Superior temporal gyrus (tissue), 1 donor: Measurements from ENCODE around the gene TAF5L.
"Not testable (repeated sequence)": the region's sequence is repeated elsewhere in the genome, so short reads cannot be mapped to it uniquely, and the experiment has no call there.

Experiments
- DNase-seq: peaks from one replicate; pipeline ENCODE4 v3.0.0-alpha.2; 2016; ENCODE audit errors: extremely low spot score

TAF5L gene

DNA sequence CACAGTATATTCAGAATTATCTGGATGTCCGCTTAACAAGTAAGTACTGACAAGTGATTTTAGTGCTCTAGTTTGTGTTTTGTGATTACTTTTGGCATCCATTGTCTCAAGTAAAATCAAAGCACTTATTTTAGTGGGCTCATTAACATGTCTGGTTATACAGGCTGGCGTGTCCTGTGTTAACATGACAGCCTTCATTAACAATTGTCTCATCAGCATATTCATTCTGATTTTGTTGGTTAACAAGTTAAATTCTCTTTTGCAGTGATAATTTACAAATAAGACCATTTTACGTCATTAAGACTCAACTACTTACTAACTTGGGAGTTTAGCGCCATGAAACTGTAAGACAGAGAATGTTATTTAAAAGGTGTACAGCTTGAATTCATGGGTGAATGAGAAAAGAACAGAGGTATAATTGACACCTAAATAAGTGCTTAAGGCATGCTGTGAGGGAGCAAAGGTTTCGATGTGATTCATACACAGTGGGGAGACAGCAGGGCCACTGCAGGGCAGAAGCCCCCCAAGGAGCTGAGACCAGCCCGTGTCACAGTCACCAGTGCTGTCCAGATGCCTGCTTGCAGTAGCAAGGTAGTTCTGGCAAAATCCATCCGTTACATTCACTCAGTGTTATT is 22.4 kb downstream of the TAF5L start:
- no peak for DNase-seq

DNA sequence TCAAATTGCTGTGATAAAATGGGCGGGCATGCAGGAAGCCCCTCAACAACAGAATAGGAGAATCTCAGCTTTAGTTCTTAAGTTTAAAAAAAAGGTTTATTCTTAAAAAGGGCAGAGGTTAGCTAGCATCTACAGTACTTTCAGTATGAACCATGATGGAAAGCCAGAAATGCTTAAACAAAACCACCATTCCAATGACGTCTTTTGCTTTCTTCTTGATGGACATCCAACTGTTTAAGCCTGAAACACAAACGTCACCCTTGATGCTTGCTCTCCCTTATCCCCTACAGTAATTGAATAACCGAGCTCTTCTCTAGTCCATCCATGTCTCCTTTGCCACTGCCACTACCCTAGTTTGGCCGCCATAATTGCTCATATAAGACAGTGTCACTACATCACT is 25.7 kb downstream of the TAF5L start:
- DNase-seq: no peak

- no peak for DNase-seq
Measured at GRCh38 chr1:229599218-229599954, 26.5 kb downstream of the TAF5L start.

DNA sequence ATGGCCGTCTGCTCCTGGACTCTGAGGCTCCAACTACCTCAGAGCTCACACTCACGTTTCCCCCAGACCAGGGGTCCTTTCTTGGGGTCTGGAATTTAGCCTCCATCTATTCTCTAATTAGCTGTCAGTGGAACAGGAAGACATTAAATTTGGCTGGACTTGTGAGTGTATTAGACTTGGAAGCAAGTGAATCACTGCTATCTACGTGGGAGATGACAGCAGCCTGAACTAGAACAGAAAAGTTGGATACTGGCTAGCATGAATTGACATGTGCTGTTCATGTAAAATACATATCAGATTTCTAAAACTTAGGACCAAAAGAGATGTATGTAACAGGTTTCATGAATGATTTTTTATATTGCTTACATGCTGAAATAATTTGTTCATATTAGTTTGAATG is 28.0 kb downstream of the TAF5L start:
- DNase-seq: no peak

DNA sequence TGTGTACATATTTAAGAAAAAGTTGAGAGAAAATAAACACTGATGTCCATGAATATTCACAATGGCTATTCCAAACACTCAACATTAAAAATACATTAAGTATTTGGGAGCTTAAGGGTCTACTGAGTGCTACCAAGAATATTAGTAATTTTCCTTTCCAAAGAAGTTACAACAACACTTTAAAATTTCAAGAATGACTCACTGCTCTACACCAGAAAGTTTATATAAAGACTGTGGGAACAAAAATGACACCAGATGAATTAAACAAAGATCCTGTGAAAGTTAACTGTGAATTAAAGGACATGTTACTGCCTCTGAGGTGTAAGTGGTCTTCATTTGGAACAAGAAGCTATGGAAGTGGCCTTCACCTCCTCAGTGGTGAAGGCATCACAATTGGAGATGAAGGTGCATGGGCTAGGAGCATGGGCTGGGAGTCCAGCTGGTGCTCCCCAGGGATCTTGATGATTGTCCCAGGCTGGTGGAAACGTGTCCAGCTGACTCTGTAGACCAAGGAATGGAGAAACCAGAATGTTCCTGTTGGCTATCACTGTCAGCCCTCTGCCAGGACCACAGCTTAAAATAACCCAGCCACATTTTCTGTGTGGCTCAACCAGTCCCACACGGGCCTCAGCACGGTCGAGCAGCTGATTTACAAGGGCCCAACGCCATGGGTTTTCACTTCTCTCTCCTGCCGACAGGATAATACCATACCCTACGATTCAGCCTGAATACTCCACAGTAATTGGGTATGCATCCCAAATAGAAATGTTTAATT is 28.8 kb downstream of the TAF5L start:
- peak; percentile 23 for DNase-seq

GRCh38 chr1:229595876-229596275 is 30.0 kb downstream of the TAF5L start:
- not testable (repeated sequence) for DNase-seq

- no peak for DNase-seq
Measured at GRCh38 chr1:229594227-229595008, 31.5 kb downstream of the TAF5L start.

DNA sequence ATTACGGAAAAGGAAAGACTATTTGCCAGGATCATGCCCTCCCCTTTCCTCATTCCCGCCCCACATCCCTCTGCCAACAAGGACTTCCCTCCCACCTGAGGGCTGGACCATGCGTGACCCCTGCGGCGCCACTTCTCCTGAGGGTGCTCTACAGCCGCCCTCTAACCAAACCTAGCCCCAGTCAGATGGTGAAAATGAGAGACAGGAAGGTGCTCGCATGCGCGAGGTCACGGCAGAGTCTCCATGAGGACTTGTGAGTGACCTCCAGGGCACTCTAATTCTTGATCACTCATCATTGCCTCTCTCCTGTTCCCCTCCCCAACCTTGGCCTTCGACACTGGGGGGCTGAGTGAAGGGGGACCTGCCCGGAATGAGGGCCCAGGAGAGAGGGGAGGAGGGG is 32.1 kb downstream of the TAF5L start:
- no peak for DNase-seq

DNA sequence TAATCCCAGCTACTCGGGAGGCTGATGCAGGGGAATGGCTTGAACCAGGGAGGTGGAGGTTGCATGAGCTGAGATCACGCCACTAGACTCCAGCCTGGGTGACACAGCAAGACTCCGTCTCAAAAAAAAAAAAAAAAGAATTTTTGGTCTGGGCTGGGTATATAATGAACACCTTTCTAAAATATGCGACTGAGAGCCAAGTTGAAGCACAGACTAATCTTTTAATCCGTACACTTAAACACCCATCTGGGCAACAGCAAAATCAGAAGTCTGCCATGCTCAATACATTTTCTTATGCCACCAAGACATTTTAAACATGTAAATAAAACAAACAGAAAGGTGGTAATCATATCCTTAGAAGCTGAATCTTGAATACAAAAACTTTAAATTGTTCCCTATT is 35.8 kb downstream of the TAF5L start:
- DNase-seq: no peak

DNA sequence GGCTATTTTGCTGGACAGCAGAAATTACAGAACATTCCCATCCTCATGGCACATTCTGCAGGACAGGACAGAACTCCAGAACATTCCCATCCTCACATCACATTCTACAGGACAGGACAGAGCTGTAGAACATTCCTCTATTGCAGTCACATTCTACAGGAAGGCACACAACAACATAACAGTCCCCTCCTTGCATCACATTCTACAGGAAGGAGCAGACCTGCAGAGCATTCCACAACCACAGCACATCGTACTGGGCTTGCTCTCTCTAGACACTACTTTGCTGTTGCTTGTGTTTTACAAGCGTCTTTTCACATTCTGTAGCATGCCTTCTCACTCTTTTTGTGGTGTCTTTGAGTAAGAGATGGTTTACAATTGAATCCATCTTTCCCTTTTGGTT is 40.6 kb downstream of the TAF5L start:
- DNase-seq: no peak

- DNase-seq: no peak
Measured at GRCh38 chr1:229582715-229583114, 43.2 kb downstream of the TAF5L start.

DNA sequence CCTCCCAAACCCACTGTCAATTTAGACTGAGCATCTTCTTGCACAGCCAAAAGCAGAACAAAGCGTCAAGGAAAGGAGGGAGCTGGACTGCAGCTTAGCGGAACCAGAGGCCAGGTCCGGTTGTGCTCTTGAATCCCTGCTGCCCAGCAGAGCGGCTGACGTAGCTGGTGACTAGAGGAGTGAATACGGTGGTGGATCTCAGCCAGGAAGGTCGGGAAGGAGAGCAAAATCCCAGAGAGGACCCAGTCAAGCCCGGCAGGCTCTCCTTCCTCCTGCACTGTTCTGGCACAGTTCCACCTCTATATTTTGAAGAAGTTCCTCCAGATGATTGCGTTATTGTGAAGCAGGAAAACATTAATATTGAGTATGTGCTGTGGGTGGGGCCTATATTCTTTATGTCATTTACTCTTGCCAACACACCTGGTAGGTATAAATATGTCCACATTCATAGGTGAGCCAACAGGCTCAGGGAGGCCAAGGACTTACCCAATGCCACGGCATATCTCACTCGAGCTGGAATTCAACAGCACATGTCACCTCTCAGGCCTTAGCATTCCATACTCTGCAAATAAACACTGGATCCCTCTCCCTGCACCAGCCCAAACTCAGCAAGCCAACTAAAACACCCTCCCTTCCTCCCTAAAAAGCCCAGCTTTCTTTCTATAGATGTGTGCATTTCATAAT is 43.8 kb downstream of the TAF5L start:
- no peak for DNase-seq

DNA sequence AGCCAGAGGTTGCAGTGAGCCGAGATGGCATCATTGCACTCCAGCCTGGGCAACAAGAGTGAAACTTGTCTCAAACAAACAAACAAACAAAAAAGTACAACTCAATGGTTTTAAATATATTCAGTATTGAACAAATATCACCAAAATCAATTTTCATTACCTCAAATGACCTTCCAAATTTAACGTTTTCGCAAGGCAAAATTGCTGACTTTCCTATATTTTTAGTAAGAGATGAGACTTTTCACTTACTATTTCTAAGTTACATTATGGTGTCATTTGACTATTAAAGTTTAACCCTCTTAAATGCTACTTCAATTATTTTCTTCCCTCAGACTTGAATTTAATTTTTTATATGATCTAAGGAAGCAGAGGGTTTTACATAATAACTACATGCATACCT is 44.4 kb downstream of the TAF5L start:
- DNase-seq: no peak

GRCh38 chr1:229579059-229579673 is 46.8 kb downstream of the TAF5L start:
- peak; percentile 97 for DNase-seq

DNA sequence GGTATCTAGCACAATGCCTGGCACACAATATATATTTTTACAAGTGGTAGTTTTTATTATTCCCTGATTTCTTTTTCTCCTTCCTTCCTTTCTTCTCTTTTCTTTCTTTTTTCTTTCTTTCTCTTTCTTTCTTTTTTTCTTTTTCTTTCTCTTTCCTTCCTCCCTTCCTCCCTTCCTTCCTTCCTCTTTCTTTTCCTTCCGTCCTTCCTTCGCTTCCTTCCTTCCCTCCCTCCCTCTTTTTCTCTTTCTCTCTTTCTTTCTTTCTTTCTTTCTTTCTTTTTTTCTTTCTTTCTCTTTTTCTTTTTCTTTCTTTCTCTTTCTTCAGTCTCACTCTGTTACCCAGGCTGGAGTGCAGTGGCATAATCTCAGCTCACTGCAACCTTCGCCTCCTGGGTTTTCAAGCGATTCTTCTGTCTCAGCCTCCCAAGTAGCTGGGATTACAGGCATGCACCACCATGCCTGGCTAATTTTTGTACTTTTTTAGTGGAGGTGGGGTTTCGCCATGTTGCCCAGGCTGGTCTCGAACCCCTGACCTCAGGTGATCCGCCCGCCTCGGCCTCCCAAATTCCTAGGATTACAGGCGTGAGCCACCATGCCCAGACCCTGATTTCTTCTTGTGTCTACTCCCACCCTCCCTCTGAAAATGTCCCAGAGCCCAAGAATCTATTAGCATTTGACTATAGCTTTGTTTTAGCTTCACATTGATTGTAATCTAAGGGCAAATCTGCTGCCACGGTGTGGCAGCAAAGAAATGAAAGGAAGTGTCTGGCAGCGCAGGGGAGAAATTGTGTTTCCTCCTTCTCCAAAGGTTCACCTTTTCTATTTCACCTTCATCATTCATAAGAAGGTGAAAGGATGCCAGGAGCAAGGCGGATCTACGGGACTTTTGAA is 47.5 kb downstream of the TAF5L start:
- DNase-seq: no peak

DNA sequence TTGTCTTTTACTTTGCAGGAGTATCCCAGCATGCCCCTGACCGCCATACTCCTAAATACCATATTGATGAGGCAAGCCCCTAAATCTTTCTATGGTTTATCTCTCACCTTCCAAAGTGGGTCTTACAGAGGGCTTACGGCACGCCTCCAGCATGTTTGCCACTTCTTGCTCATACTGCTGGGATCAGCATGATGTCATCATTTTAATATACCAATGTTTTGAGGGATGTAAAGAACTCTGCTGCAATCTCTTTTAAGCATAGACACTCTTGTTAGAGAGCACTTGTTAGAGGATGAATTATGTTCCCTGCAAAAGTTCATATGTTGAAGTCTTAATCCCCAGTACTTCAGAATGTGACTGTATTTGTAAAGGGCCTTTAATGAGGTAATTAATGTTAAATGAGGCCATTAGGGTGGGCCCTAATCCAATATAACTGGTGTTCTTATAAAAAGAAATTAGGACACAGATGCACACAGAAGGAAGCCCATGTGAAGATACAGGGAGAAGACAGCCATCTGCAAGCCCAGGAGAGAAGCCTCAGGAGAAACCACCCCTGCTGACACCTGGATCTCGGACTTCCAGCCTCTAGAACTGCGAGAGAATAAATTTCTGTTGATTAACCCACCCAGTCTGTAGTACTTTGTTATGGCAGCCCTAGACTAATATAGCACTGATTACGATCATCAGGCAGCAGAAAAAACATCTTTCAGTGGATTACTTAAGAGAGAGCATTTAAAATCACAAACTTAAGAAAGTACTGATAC is 51.1 kb downstream of the TAF5L start:
- no peak for DNase-seq

- DNase-seq: no peak
Measured at GRCh38 chr1:229572286-229572685, 53.6 kb downstream of the TAF5L start.

GRCh38 chr1:229570891-229571516 is 54.9 kb downstream of the TAF5L start:
- DNase-seq: no peak

DNA sequence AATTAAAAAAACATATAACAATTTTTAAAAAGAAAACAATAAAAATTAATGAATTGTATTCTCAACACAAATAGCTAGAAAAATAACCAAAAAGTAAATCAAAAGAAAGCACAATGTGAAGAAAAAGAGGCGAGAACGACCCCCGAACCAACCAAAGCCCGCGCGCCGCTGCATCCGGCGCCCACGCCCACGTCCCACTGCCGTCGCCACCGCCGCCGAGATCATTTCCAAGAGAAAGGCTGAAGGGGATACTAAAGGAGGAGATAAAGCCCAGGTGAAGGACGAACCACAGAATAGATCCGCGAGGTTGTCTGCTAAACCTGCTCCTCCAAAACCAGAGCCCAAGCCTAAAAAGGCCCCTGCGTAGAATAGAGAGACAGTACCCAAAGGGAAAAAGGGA is 55.6 kb downstream of the TAF5L start:
- no peak for DNase-seq
